GM18909 (cell line): ENCODE measurements around the gene PTGFR.

Experiments
- ATAC-seq: cut with Tn5 transposase; IDR thresholded peaks from one replicate; pipeline ENCODE4 v1.9.1; 2021; ENCODE audit warnings: mild to moderate bottlenecking; ENCODE audit not compliant: unreplicated experiment, poor library complexity

The PTGFR gene, protein sequence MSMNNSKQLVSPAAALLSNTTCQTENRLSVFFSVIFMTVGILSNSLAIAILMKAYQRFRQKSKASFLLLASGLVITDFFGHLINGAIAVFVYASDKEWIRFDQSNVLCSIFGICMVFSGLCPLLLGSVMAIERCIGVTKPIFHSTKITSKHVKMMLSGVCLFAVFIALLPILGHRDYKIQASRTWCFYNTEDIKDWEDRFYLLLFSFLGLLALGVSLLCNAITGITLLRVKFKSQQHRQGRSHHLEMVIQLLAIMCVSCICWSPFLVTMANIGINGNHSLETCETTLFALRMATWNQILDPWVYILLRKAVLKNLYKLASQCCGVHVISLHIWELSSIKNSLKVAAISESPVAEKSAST

GRCh38 chr1:78490861-78491450 is at the start of gene PTGFR:
PTGFR (plus strand) TSS chr1:78490974; CDS start chr1:78492744, 1,770 bp downstream.
- ATAC-seq, result no peak

GRCh38 chr1:78441921-78442320 is 48.9 kb upstream of the PTGFR start:
- ATAC-seq, result no peak

GRCh38 chr1:78447086-78447485 is 43.7 kb upstream of the PTGFR start:
- ATAC-seq, result no peak

DNA sequence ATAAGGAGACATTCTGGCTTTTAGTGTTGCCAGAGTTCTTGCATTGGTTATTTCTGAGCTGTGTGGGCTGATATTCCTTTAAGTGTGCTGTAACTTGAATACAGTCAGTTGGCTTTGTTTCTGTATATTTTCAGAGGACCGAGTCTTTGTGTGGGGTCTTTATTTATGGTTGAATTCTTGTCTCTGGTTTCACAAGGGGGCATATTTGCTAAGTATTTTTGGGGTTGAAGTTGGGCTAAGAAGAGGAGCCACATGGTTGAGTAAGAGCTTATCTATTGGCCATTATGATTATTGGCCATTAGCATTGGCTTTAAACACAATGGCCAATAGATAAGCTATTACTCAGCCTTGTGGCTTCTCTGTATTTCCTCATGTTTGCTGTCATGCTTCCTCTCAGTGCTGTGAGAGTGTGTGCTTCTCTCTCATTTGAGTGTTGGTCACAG is 26.3 kb upstream of the PTGFR start:
- ATAC-seq, result no peak

DNA sequence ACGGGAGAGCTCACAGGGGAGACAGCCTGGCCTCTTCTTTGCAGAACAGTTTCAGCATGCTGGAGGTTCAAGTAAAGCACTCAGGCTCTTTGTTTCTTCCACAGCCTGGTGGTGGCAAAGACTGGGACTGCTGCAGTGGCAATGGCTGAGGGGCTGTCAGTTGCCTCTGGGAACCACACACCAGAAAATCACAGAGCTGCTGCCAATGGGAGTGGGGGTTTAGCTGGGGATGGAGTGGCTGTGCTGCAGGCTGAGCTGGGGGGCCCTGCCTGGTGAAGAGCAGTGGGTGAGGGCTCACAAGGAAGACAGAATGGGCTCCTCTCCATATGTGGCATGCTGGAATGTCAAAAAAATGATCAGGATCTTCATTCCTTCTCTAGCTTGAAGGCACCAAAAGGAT is 25.6 kb upstream of the PTGFR start:
- ATAC-seq, result no peak

DNA sequence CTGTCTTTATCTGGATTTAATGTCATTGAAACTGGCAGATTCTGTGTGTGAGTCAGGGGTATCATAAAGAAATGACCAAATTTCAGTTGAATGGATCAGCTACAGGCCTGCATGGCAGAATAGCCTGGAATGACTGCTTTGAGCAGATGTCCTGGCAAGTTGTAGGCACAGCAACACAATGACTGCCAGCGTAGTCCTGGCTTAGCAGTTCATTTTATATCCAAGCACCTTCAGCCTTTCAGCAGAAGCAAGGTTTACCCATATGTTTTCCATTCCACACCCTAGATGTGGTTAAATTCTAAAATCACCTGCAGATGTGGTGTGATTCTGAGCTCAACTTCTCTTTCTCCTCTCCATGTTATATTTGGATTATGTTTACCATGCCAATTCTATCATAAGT is 22.3 kb upstream of the PTGFR start:
- ATAC-seq, result no peak

DNA sequence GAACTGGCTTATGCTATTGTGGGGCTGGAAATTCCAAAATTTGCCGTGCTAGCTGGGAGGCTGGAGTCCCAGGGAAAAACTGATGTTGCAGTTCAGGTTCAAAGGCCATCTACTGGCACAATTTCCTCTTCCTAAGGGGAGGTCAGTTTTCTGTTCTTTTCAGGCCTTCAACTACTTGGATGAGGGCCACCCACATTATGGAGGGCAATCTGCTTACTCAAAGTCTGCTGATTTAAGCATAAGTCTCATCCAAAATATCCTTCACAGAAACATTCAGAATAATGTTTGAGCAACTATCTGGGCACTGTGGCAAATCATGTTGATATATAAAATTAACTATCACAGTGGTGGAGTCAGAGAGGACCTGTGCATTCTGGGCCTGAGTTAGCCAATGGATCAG is 21.2 kb upstream of the PTGFR start:
- no peak for ATAC-seq

- ATAC-seq, result no peak
Observed at GRCh38 chr1:78471890-78472620, 18.7 kb upstream of the PTGFR start.

DNA sequence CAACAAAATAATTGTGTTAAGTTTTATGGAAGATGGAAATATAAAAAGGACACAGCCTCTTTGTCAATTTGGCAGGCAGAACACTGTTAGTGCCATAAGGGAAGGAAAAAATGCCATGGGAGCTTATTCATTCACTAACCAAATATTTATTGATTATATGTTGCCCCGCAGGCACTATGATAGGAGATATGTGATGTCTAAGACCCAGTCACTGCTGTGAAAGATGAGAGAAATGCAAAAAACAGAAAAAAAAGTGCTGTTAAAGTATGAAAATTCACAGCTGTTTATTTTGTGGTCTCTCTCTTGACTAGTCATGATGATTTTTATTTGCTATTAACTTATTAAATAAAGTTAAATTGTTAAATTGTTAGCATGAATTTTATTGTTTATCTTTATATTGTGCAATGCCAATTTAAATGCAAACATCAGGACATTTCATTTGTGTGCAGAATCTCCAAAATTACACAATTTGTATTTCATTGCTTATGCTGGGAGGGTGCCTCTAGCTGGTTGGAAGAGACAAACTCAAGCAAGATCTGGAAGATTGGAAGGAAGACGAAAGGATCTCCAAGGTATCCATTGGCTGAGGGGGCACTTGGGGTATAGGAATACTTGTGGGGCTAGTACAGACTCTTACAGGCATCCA is 17.8 kb upstream of the PTGFR start:
- no peak for ATAC-seq

GRCh38 chr1:78474092-78474491 is 16.7 kb upstream of the PTGFR start:
- no peak for ATAC-seq

GRCh38 chr1:78475888-78476610 is 14.7 kb upstream of the PTGFR start:
- ATAC-seq, result no peak

- no peak for ATAC-seq
Observed at GRCh38 chr1:78483903-78484302, 6.9 kb upstream of the PTGFR start.

DNA sequence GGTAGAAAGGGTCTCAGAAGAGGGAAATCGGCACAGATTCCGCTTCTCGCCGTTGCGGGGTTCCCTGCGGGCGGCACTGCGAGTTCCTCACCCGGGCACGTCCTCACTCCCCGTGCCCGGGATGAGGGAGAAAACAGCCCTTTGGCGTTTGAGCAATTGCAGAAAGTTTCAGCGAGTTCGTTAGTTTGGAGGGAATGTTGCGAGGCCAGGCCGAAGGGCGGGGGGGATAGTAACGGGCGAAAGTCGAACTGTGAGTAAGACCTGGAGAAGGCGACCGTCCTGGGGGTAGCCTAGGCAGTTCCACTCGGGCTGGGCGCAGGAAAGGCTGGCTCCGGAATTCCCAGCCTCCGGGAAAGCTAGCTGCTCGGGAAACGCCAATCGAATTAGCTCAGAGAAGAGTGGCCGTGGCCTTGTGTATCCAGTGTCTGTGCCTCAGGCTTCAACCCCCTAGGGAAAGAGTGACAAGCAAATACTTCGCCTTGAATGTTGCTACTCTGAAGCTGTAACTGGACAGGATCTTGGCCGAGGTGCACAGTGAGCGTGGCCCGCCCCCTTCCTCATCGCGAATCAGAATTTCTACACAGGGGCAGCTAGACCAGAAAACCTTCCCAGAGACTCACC is 787 bp downstream of the PTGFR start:
- no peak for ATAC-seq

DNA sequence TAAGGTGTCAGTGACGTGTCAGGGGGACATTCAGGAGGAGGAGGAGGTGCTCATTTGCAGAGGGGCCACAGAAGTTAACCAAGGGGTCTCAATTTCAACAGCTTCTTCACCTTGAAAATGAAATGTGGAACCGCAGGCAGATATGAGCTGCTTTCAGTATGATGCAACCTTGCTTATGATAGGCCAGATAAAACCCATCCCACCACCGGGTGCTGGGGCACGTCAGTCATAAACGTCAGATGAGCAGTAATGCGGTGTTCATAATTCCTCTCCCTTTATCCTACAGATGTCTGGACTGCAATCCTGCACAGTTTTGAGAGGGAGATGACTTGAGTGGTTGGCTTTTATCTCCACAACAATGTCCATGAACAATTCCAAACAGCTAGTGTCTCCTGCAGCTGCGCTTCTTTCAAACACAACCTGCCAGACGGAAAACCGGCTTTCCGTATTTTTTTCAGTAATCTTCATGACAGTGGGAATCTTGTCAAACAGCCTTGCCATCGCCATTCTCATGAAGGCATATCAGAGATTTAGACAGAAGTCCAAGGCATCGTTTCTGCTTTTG is 1.7 kb downstream of the PTGFR start:
- no peak for ATAC-seq

- no peak for ATAC-seq
Observed at GRCh38 chr1:78493451-78493850, 2.7 kb downstream of the PTGFR start.

GRCh38 chr1:78497201-78497600 is 6.4 kb downstream of the PTGFR start:
- no peak for ATAC-seq

- no peak for ATAC-seq
Observed at GRCh38 chr1:78500529-78500928, 9.8 kb downstream of the PTGFR start.

DNA sequence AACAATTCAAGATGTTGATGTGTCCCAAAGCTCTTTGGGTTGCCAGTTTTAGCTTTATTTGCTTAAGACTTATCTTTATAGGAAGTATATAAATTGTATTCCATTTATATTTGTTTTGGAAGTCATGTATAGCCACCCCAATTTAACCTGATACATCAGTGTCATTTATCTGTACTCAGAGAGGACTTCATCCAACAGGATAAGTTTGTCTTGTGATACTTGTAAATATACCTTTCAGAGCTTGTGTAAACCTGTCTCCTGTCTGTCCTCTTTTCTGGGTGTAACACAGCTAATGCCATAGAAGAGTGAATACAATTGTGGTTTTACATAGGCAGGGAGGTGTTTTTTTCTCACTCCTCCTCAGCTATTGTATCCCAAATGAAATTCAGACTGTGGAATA is 10.4 kb downstream of the PTGFR start:
- no peak for ATAC-seq

GRCh38 chr1:78511334-78511733 is 20.6 kb downstream of the PTGFR start:
- no peak for ATAC-seq

DNA sequence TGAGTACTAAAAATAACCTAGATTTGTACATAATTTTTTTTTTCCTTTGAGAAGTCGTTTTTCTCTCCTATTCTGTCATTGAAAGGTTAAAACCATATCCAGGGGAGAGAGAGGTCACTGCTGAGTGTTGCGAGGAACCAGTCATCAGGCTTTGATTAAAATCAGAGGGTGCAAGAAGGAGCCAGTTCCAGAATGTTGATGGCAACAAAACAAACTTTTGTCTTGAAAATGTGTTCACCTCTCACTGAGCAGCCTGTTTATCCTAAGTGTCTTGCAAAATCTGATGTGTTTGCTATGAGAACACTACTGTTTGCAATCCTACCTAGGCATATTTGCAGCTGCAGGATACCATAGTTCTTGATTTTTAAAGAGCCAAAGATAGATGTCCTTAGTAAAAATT is 25.9 kb downstream of the PTGFR start:
- ATAC-seq, result no peak
